Activated CD4-positive, alpha-beta memory T cell treated with anti-CD3 and anti-CD28 coated beads for 36 hours (primary cell): Measurements from ENCODE around the gene ALG10B. TPM values are rescaled to one million over a fixed set of nuclear protein-coding genes. Genes with fewer than 3 reads are reported as not detected.
"Not testable (repeated sequence)": the region's sequence is repeated elsewhere in the genome, so short reads cannot be mapped to it uniquely, and the experiment has no call there.

Source experiments
- CTCF ChIA-PET: fragments of 350-600 bp; sonication (Branson Sonifier 250); formaldehyde crosslinking; loops from one replicate; lab custom pipeline; 2021; ENCODE audit warnings: antibody characterized with exemption, inconsistent platforms; lab: Charles Lee
- POLR2A ChIA-PET: fragments of 350-600 bp; sonication (Branson Sonifier 250); formaldehyde crosslinking; loops from one replicate; lab custom pipeline; 2021; ENCODE audit warnings: antibody characterized with exemption; lab: Charles Lee
- DNase-seq: peaks from one replicate; pipeline ENCODE4 v3.0.0-alpha.2; 2020
- H3K27ac Mint-ChIP-seq: one replicate; pipeline ENCODE4 v1.8.0; 2021; ENCODE audit warnings: mixed read lengths
- H3K27me3 Mint-ChIP-seq: one replicate; pipeline ENCODE4 v1.8.0; 2021; ENCODE audit warnings: mixed read lengths
- H3K36me3 Mint-ChIP-seq: one replicate; pipeline ENCODE4 v1.8.0; 2021; ENCODE audit warnings: mixed read lengths
- H3K4me1 Mint-ChIP-seq: one replicate; pipeline ENCODE4 v1.8.0; 2021; ENCODE audit warnings: low read depth, mixed read lengths
- H3K4me3 Mint-ChIP-seq: one replicate; pipeline ENCODE4 v1.8.0; 2021; ENCODE audit warnings: mild to moderate bottlenecking, mixed read lengths
- H3K9me3 Mint-ChIP-seq: one replicate; pipeline ENCODE4 v1.8.0; 2021; ENCODE audit warnings: mixed read lengths
- intact Hi-C: fragments of 100-400 bp; cut with micrococcal nuclease; formaldehyde crosslinking; loops from one replicate; pipeline ENCODE4 v1.15.1; 2023
- total RNA-seq, 2 experiments: library from RNA; stranded (reverse); gene quantifications; one replicate each; pipeline ENCODE4 v1.2.3, GENCODE V29; 2021

The ALG10B gene, protein sequence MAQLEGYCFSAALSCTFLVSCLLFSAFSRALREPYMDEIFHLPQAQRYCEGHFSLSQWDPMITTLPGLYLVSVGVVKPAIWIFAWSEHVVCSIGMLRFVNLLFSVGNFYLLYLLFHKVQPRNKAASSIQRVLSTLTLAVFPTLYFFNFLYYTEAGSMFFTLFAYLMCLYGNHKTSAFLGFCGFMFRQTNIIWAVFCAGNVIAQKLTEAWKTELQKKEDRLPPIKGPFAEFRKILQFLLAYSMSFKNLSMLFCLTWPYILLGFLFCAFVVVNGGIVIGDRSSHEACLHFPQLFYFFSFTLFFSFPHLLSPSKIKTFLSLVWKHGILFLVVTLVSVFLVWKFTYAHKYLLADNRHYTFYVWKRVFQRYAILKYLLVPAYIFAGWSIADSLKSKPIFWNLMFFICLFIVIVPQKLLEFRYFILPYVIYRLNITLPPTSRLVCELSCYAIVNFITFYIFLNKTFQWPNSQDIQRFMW
- 10 to 100 TPM; 11.8 to 14.0 TPM for total RNA-seq

GRCh38 chr12:38316391-38317129 is at the start of gene ALG10B:
Gene ALG10B (plus strand): TSS chr12:38316774. CDS start chr12:38316894, 120 bp downstream.
- ChIA-PET POLR2A (interaction anchor here (0.6 kb wide), 2 partner anchors 229 to 1772 kb away, joined by 3 to 4 read pairs; no protein-coding TSS in a partner anchor), CTCF (interaction anchor here (0.8 to 1.6 kb wide), 5 partner anchors 9 to 179 kb away, joined by 4 to 9 read pairs (median 4); no protein-coding TSS in a partner anchor)
- Mint-ChIP-seq H3K36me3 (peaks cover 5% of the 10 kb centered on the region), H3K9me3 (no peaks in the 10 kb centered on the region), H3K27ac (peak within 1 kb of the TSS; percentile 91), H3K4me1 (peaks cover 15% of the 10 kb centered on the region), H3K4me3 (peak within 1 kb of the TSS; percentile 95), H3K27me3 (no peaks in the 10 kb centered on the region)
- DNase-seq = peak; percentile 95
- intact Hi-C loops = loop anchor here (1.0 to 2.0 kb wide), 3 partner anchors 178 to 644 kb away; partner anchors contain the start of gene CPNE8

DNA sequence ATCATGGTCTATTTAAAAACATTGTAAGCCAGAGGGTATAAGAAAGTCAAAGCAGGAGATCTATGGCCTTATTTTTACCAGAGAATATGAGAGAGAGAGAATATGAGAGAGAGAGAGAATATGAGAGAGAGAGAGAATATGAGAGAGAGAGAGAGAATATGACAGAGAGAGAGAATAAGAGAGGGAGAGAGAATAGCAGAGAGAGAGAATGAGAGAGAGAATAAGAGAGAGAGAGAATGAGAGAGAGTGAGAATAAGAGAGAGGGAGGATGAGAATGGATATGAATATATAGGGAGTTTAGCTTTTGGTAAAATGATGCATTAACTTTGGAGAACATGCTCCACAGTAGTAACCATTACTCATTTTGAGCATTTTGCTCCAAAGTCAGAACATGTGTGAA is 48.0 kb upstream of the ALG10B start:
- intact Hi-C loops = no loop called here
- POLR2A ChIA-PET = no interaction called here
- Mint-ChIP-seq H3K4me3 (no peak overlapping the region), H3K9me3 (no peaks in the 10 kb centered on the region), H3K4me1 (no peaks in the 10 kb centered on the region), H3K36me3 (no peaks in the 10 kb centered on the region), H3K27me3 (no peaks in the 10 kb centered on the region), H3K27ac (no peak overlapping the region)
- CTCF ChIA-PET = no interaction called here
- DNase-seq = no peak

DNA sequence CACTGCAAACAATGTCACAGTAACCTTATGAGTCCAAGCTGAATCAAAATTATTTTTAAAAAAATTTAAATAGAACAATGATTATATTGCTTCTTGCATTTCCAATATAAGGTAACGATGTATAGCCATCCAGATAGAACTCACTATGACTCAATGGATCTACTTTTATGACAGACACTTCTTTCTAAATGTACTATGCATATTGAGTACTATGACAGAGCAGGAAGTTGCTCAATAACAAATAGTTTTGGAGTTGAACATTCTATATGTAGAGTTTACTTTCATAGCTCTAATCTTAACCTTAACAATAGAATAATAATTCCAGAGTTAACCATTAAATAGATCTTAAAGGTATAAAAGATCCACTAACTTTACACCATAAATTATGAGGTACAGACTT is 46.7 kb upstream of the ALG10B start:
- H3K36me3 Mint-ChIP-seq = no peaks in the 10 kb centered on the region
- DNase-seq = no peak
- intact Hi-C loops = no loop called here
- ChIA-PET POLR2A (no interaction called here), CTCF (no interaction called here)
- no peaks in the 10 kb centered on the region for H3K9me3 Mint-ChIP-seq
- no peak overlapping the region for H3K4me3 Mint-ChIP-seq
- no peaks in the 10 kb centered on the region for H3K4me1 Mint-ChIP-seq
- no peak overlapping the region for H3K27ac Mint-ChIP-seq
- no peaks in the 10 kb centered on the region for H3K27me3 Mint-ChIP-seq

DNA sequence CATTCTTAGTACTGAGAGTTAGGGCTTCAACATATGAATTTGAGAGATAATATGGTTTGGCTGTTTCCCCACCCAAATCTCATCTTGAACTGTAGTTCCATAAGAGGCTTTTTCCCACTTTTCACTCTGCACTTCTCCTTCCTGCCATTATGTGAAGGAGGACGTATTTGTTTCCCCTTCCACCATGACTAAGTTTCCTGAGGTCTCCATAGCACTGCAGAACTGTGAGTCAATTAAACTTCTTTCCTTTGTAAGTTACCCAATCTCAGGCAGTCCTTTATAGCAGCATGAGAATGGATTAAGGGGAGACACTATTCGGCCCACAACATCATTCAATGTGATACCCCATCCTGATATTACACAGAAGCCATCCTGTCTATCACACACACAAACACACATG is 36.8 kb upstream of the ALG10B start:
- H3K4me3 Mint-ChIP-seq = no peak overlapping the region
- no peaks in the 10 kb centered on the region for H3K9me3 Mint-ChIP-seq
- no peaks in the 10 kb centered on the region for H3K36me3 Mint-ChIP-seq
- CTCF ChIA-PET = no interaction called here
- H3K27me3 Mint-ChIP-seq = peaks cover 3% of the 10 kb centered on the region
- no peak for DNase-seq
- POLR2A ChIA-PET = no interaction called here
- no peaks in the 10 kb centered on the region for H3K4me1 Mint-ChIP-seq
- intact Hi-C loops = no loop called here
- no peak overlapping the region for H3K27ac Mint-ChIP-seq

DNA sequence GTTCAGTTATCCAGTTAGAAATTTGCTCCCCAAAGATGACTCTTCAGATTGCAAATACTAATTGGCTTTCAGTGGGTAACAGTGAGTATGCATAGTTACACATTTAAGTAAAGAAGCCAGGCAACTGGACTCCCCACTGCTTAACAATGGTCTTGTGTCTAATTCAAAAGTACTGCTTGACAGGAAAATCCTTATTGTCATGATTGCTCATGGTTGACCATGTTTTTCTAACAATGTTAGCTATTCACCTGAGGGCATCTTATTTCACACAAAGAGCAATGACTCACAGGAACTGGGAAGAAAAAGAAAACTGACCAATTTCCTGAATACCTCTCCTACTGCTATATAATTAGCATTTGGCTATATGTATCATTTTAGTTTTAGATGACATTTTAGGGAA is 33.7 kb upstream of the ALG10B start:
- H3K36me3 Mint-ChIP-seq = no peaks in the 10 kb centered on the region
- CTCF ChIA-PET = no interaction called here

DNA sequence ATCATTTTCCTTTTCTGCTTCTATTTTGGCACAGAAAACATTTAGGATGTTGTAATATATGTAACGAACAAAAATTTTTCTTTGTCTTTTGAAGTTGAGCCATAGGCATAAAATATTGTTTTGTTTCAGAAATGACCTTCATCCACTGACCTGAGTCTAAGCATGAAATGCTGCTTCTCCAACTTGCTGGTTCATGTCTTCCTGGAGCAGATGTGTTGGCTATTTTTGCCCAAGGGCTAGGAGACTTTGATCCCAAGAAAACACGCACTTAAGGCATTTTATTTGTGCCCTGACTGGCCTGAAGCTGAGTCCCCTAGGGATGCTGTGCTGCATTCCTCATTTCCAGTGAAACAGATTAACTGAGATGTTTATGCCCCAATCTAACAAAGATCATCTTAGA is 27.2 kb upstream of the ALG10B start:
- Mint-ChIP-seq H3K4me3 (no peak overlapping the region), H3K27me3 (peaks cover 10% of the 10 kb centered on the region), H3K4me1 (no peaks in the 10 kb centered on the region), H3K27ac (no peak overlapping the region), H3K9me3 (no peaks in the 10 kb centered on the region), H3K36me3 (no peaks in the 10 kb centered on the region)
- DNase-seq = no peak
- CTCF ChIA-PET = no interaction called here
- POLR2A ChIA-PET = no interaction called here
- intact Hi-C loops = no loop called here

More for the DNA sequence above, 33.7 kb upstream of the ALG10B start:
- H3K27me3 Mint-ChIP-seq = peaks cover 3% of the 10 kb centered on the region
- intact Hi-C loops = no loop called here
- no peaks in the 10 kb centered on the region for H3K9me3 Mint-ChIP-seq
- POLR2A ChIA-PET = no interaction called here
- no peaks in the 10 kb centered on the region for H3K4me1 Mint-ChIP-seq
- no peak overlapping the region for H3K27ac Mint-ChIP-seq
- no peak for DNase-seq
- no peak overlapping the region for H3K4me3 Mint-ChIP-seq

DNA sequence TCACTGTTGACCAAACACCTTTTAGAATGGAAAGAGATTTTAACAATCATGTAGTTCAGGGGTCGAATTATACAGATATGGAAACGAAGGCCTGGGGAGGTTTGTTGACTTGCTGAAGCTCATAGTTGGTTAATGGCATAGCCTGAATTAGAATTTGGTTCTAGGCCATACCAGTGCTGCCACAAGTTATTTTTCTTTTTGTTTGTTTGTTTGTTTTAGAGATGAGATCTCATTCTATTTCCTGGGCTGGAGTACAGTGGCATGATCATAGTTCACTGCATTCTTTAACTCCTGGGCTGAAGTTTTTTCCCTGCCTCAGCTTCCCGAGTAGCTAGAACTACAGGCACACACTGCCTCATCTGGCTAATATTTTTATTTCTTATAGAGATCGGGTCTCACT is 25.4 kb upstream of the ALG10B start:
- H3K4me3 Mint-ChIP-seq = no peak overlapping the region
- H3K4me1 Mint-ChIP-seq = no peaks in the 10 kb centered on the region
- no peak overlapping the region for H3K27ac Mint-ChIP-seq
- H3K27me3 Mint-ChIP-seq = peaks cover 16% of the 10 kb centered on the region
- POLR2A ChIA-PET = no interaction called here
- no peaks in the 10 kb centered on the region for H3K9me3 Mint-ChIP-seq
- no peak for DNase-seq
- intact Hi-C loops = no loop called here
- CTCF ChIA-PET = no interaction called here
- H3K36me3 Mint-ChIP-seq = no peaks in the 10 kb centered on the region

GRCh38 chr12:38302972-38303371 is 13.6 kb upstream of the ALG10B start:
- H3K9me3 Mint-ChIP-seq, CTCF ChIA-PET, intact Hi-C loops, H3K4me3 Mint-ChIP-seq, H3K27ac Mint-ChIP-seq, POLR2A ChIA-PET, H3K27me3 Mint-ChIP-seq, DNase-seq, H3K4me1 Mint-ChIP-seq, H3K36me3 Mint-ChIP-seq: not testable (repeated sequence)

GRCh38 chr12:38321966-38322365 is 5.4 kb downstream of the ALG10B start:
- H3K4me3 Mint-ChIP-seq, POLR2A ChIA-PET, H3K27ac Mint-ChIP-seq, CTCF ChIA-PET, H3K9me3 Mint-ChIP-seq, intact Hi-C loops, H3K27me3 Mint-ChIP-seq, H3K36me3 Mint-ChIP-seq, DNase-seq: not testable (repeated sequence)
- peaks cover 11% of the 10 kb centered on the region for H3K4me1 Mint-ChIP-seq

- Mint-ChIP-seq H3K4me3 (no peak overlapping the region), H3K27ac (no peak overlapping the region), H3K27me3 (no peaks in the 10 kb centered on the region), H3K4me1 (no peaks in the 10 kb centered on the region), H3K36me3 (peaks cover 1% of the 10 kb centered on the region), H3K9me3 (no peaks in the 10 kb centered on the region)
- ChIA-PET CTCF (interaction anchor here (1.1 to 3.9 kb wide), 2 partner anchors 8 to 948 kb away, joined by 4 to 38 read pairs; partner anchors contain the start of gene ALG10B), POLR2A (no interaction called here)
- intact Hi-C loops = loop anchor here (5.0 kb wide), 1 partner anchor 597 kb away; no protein-coding TSS in a partner anchor
- no peak for DNase-seq
These were observed 8.3 kb downstream of the ALG10B start for GRCh38 chr12:38324912-38325311.

DNA sequence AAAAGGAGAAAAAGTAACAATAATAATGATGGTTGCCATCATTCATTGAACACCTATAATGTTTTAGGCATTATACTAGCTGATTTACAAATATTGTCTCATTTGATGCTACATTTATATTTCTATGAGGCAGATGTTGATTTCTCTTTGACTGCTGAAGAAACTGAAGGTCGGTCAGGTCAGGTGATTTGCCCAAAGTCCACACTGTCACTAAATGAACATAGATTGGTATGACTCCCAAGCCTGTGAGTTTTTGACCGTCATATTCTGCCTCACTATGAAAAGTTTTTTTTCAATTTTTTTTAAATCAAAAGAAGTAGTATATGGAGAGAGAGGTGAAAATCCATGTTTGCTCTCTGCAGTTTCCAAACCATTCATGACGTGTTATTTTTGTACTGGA is 10.8 kb downstream of the ALG10B start:
- Mint-ChIP-seq H3K4me3 (no peak overlapping the region), H3K27me3 (no peaks in the 10 kb centered on the region)

More for the DNA sequence above, 10.8 kb downstream of the ALG10B start:
- intact Hi-C loops = loop anchor here (5.0 kb wide), 1 partner anchor 595 kb away; no protein-coding TSS in a partner anchor
- H3K27ac Mint-ChIP-seq = no peak overlapping the region
- POLR2A ChIA-PET = no interaction called here
- no peaks in the 10 kb centered on the region for H3K36me3 Mint-ChIP-seq
- CTCF ChIA-PET = interaction anchor here (0.7 to 3.9 kb wide), 6 partner anchors 11 to 946 kb away, joined by 3 to 38 read pairs (median 7); partner anchors contain the start of gene ALG10B
- H3K4me1 Mint-ChIP-seq = no peaks in the 10 kb centered on the region
- no peaks in the 10 kb centered on the region for H3K9me3 Mint-ChIP-seq
- DNase-seq = no peak
